K562 (cell line): ENCODE results near the gene SNRPD2. TPM values are rescaled to one million over a fixed set of nuclear protein-coding genes. Genes with fewer than 3 reads are reported as not detected.
A peak's percentile ranks its signal among the peaks of the same experiment; 100 is the strongest.

Experiments
- CBFB ChIP-seq: sonication (generic); formaldehyde crosslinking; IDR thresholded peaks from 2 replicates; pipeline ENCODE4 v1.4.0; 2020; ENCODE audit warnings: mild to moderate bottlenecking, missing genetic modification reagents
- ETV1 ChIP-seq: fragments of 450-650 bp; conservative IDR thresholded peaks from 2 replicates; pipeline ENCODE4 v1.6.1; 2016; ENCODE audit warnings: missing genetic modification characterization, control low read depth, low read depth, missing compliant biosample characterization
- GATAD2B ChIP-seq: fragments of 450-650 bp; IDR thresholded peaks from 2 replicates; pipeline ENCODE4 v1.6.1; 2017; ENCODE audit warnings: mild to moderate bottlenecking, borderline replicate concordance
- HDAC2 ChIP-seq: fragments of 450-650 bp; IDR thresholded peaks from 2 replicates; pipeline ENCODE4 v1.6.1; 2016; ENCODE audit warnings: mild to moderate bottlenecking
- HES1 ChIP-seq: fragments of 450-650 bp; IDR thresholded peaks from 2 replicates; pipeline ENCODE4 v1.6.1; 2016; ENCODE audit warnings: low read depth, mild to moderate bottlenecking, moderate library complexity
- HMG20B ChIP-seq: fragments of 250-450 bp; sonication (Bioruptor Pico); IDR thresholded peaks from 2 replicates; pipeline ENCODE4 v1.5.0; 2021; ENCODE audit warnings: mild to moderate bottlenecking
- MITF ChIP-seq: IDR thresholded peaks from 2 replicates; pipeline ENCODE4 v1.6.1; 2014; ENCODE audit warnings: antibody characterized with exemption
- SMARCA4 ChIP-seq: fragments of 450-650 bp; IDR thresholded peaks from 2 replicates; pipeline ENCODE4 v1.6.1; 2016
- TAF1 ChIP-seq: IDR thresholded peaks from 2 replicates; pipeline ENCODE4 v1.6.1; 2011; ENCODE audit warnings: mild to moderate bottlenecking, low read length, moderate library complexity; ENCODE audit not compliant: insufficient read depth, control insufficient read depth, severe bottlenecking; ENCODE audit errors: extremely low read depth
- ZBTB1 ChIP-seq: sonication (generic); formaldehyde crosslinking; IDR thresholded peaks from 2 replicates; pipeline ENCODE4 v1.8.1; 2023; ENCODE audit warnings: missing genetic modification reagents, low read depth, mild to moderate bottlenecking, borderline replicate concordance
- ZBTB11 ChIP-seq, 3 experiments: fragments of 200-800 bp in 1 of 3; fragments of 250-450 bp in 1 of 3; fragments of 450-650 bp in 1 of 3; sonication (Bioruptor Pico) in 1 of 3; sonication (Bioruptor generic) in 1 of 3; formaldehyde crosslinking in 1 of 3; IDR thresholded peaks; 2 replicates each; pipeline versions ENCODE4 v1.6.1 to v1.8.0; 2016 to 2022; ENCODE audit warnings: mild to moderate bottlenecking in 2 of 3, missing genetic modification characterization in 2 of 3, missing compliant biosample characterization in 1 of 3, moderate library complexity in 1 of 3
- ZMIZ1 ChIP-seq, 2 experiments: fragments of 150-350 bp in 1 of 2; IDR thresholded peaks; 2 replicates each; pipeline ENCODE4 v1.6.1; 2012 to 2016; ENCODE audit warnings: low read depth in 2 of 2, low read length in 2 of 2, mild to moderate bottlenecking in 1 of 2, moderate library complexity in 1 of 2
- ZNF311 ChIP-seq: fragments of 250-450 bp; sonication (Bioruptor Pico); IDR thresholded peaks from 2 replicates; pipeline ENCODE4 v1.4.0; 2020; ENCODE audit warnings: mild to moderate bottlenecking, moderate library complexity
- ZNF830 ChIP-seq: fragments of 250-450 bp; sonication (Bioruptor Pico); IDR thresholded peaks from 2 replicates; pipeline ENCODE4 v1.5.0; 2021; ENCODE audit warnings: mild to moderate bottlenecking
- polyA plus RNA-seq, 8 experiments: library from polyadenylated mRNA; depleted of rRNA in 4 of 8; stranded (reverse) in 5 of 8; unstranded in 3 of 8; fragments of >200 nt; fragmentation: Nextera tagmentation in 2 of 8; fragmentation: Illumina TruSeq in 1 of 8; extraction: Ambion mirVana in 2 of 8; extraction: Trizol in 1 of 8; gene quantifications; 2 replicates each; pipeline versions ENCODE4 v1.2.1 to v1.2.3, GENCODE V29; 2011 to 2014; ENCODE audit warnings: inconsistent platforms in 1 of 8, missing spikeins in 1 of 8
- total RNA-seq, 7 experiments: library from RNA; depleted of rRNA in 6 of 7; stranded (reverse); fragments of >200 nt in 6 of 7; fragmentation: Illumina TruSeq in 2 of 7; extraction: Trizol in 2 of 7; gene quantifications; 2 replicates each; pipeline versions ENCODE4 v1.2.1 to v1.2.3, GENCODE V29; 2011 to 2021; ENCODE audit warnings: low replicate concordance in 1 of 7
- TF ChIP-seq, protein P1 (sequence below), 2 experiments: IDR thresholded peaks; 2 replicates each; pipeline ENCODE4 v1.6.1; 2011; ENCODE audit warnings: borderline replicate concordance in 1 of 2, control low read depth in 1 of 2, low read depth in 1 of 2, low read length in 1 of 2, mild to moderate bottlenecking in 1 of 2, mixed read lengths in 1 of 2, moderate library complexity in 1 of 2; ENCODE audit not compliant: insufficient read depth in 1 of 2, insufficient read length in 1 of 2, poor library complexity in 1 of 2, severe bottlenecking in 1 of 2; ENCODE audit errors: extremely low read depth in 1 of 2

Gene SNRPD2
- total and polyA plus RNA-seq, 9 of the 15 experiments (the other 6 are each of a cell fraction or from before 2014, with no cell fraction given), result 728 to 4,411 (median 1,029) TPM

GRCh38 chr19:45645631-45646344 lies 46.0 kb downstream of the SNRPD2 start (continued):
- TF ChIP-seq, protein P1, sequence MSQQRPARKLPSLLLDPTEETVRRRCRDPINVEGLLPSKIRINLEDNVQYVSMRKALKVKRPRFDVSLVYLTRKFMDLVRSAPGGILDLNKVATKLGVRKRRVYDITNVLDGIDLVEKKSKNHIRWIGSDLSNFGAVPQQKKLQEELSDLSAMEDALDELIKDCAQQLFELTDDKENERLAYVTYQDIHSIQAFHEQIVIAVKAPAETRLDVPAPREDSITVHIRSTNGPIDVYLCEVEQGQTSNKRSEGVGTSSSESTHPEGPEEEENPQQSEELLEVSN (IDR thresholded peaks at IDR 0.05; ENCODE audit: borderline replicate concordance in 1 of 2, extremely low read depth in 1 of 2, insufficient read depth in 1 of 2, insufficient read length in 1 of 2, low read depth in 1 of 2, low read length in 1 of 2, poor library complexity in 1 of 2, severe bottlenecking in 1 of 2), result peak; percentile 53 to 81
- TF ChIP-seq ZNF311 (CRISPR knock-in tag) (no peak), MITF (no peak), HMG20B (CRISPR knock-in tag) (no peak), CBFB (CRISPR knock-in tag) (peak; percentile 98), ZNF830 (CRISPR knock-in tag) (no peak), HES1 (peak; percentile 47; the same call in 1 of the 2 replicates), HDAC2 (peak; percentile 93; the same call in 1 of the 2 replicates), ZBTB11 (CRISPR knock-in tag; IDR thresholded peaks at IDR 0.05) (no peak), ZBTB1 (CRISPR knock-in tag) (no peak), TAF1 (no peak), ZMIZ1 (IDR thresholded peaks at IDR 0.05; ENCODE audit: low read depth in 2 of 2, low read length in 2 of 2) (no peak), GATAD2B (peak; percentile 10; the same call in 1 of the 2 replicates), ETV1 (tag) (0 out of 2 replicates have a peak, but pooled peaks have one; percentile 10), SMARCA4 (peak; percentile 61; the same call in 1 of the 2 replicates)
